ENCODE results near the gene OTOP3. TPM values are rescaled to one million over a fixed set of nuclear protein-coding genes. Genes with fewer than 3 reads are reported as not detected.

Gene OTOP3
- total and polyA plus RNA-seq, 2 donors (not counting 3 experiments of a cell fraction or from before 2014, with no cell fraction given): not detected

DNA sequence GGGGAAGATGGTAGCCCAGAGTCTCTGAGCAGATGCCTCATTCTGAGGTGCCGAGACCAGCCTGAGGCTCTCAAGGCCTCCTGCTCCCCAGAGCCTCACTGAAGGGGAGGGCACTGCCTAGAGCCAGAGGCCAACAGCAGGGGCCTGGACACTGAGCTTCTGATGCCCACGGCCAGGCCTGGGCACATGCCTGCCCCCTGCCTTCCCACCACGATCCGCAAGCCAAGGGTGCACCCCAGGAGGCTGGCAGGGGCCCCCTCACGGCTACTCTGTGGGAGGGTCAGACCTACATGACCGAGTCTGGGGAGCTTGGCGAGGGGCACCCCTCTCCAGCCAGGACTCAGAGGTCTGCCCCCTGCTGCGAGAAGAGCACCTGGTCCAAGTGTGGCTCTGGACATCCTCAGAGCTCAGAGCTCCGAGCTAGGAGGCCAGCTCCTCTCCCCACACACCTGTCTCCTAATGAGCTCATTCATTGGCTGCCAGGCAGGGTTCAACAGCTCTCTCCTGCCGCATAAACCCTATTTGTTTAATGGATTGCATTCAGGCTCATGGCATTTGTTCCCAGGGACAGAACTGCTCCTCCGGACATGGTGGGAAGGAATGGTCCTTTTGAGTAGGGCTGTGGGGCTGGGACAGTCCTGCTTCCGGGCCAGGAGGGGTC is 13.9 kb downstream of the OTOP3 start:
- DNase-seq (ENCODE audit: low read depth, low spot score) (no peak), FAIRE-seq (no peak)
- Histone ChIP-seq H4K20me1 (replicated peaks; ENCODE audit: control insufficient read depth, extremely low read depth, insufficient read depth, low read length) (no peaks in the 10 kb centered on the region), H3K9ac (replicated peaks; ENCODE audit: extremely low read depth, insufficient read depth, low read length) (no peak overlapping the region), H3K4me3 (replicated peaks in 1 of 3; ENCODE audit: insufficient read depth in 1 of 3, low read depth in 1 of 3, low read length in 3 of 3) (no peak overlapping the region), H3K9me3 (replicated peaks; ENCODE audit: control insufficient read depth, insufficient read depth, low read length) (no peaks in the 10 kb centered on the region), H3K9me1 (replicated peaks; ENCODE audit: control insufficient read depth, extremely low read depth, insufficient read depth, low read length) (no peaks in the 10 kb centered on the region), H3K27ac (ENCODE audit: insufficient read depth, low read depth, low read length) (no peak overlapping the region), H3K79me2 (ENCODE audit: control insufficient read depth, insufficient read depth, low read length) (no peaks in the 10 kb centered on the region), H2AFZ (ENCODE audit: low read depth, low read length) (no peak overlapping the region), H3K36me3 (ENCODE audit: control insufficient read depth in 2 of 2, extremely low read depth in 1 of 2, insufficient read depth in 2 of 2, low read length in 2 of 2) (no peaks in the 10 kb centered on the region), H3K4me2 (ENCODE audit: insufficient read depth, low read length) (no peak overlapping the region), H3K27me3 (ENCODE audit: control insufficient read depth in 2 of 2, insufficient read depth in 2 of 2, low read length in 2 of 2) (peaks cover 0 to 2% of the 10 kb centered on the region in 2 experiments), H3K4me1 (ENCODE audit: control insufficient read depth, extremely low read depth, insufficient read depth, low read length) (no peaks in the 10 kb centered on the region)
- ChIA-PET POLR2A (no interaction called here), CTCF (interaction anchor here (1.2 to 3.8 kb wide), 8 partner anchors 8 to 106 kb away, joined by 4 to 24 read pairs (median 6); no protein-coding TSS in a partner anchor)
- dilution Hi-C loops (cut with MboI; ENCODE audit: extremely low pct_ligation_motif_present, low sequenced_read_pairs): no loop called here
- TF ChIP-seq POLR2A (IDR thresholded peaks at IDR 0.05; ENCODE audit: low read depth, low read length) (no peak), FOS (IDR thresholded peaks at IDR 0.05; ENCODE audit: borderline replicate concordance, insufficient read depth, low read length) (no peak), GATA2 (IDR thresholded peaks at IDR 0.05; ENCODE audit: insufficient read depth, insufficient read length, low read depth, low read length) (no peak), POLR2AphosphoS5 (IDR thresholded peaks at IDR 0.05; ENCODE audit: insufficient read depth, low read depth, low read length) (no peak), EZH2 (IDR thresholded peaks at IDR 0.05; ENCODE audit: borderline replicate concordance, low read depth, low read length, severe bottlenecking) (no peak), MYC (IDR thresholded peaks at IDR 0.05; ENCODE audit: low read depth, low read length) (no peak), JUN (IDR thresholded peaks at IDR 0.05; ENCODE audit: borderline replicate concordance, insufficient read depth, insufficient read length, low read depth) (no peak)
- TF ChIP-seq, protein P1, sequence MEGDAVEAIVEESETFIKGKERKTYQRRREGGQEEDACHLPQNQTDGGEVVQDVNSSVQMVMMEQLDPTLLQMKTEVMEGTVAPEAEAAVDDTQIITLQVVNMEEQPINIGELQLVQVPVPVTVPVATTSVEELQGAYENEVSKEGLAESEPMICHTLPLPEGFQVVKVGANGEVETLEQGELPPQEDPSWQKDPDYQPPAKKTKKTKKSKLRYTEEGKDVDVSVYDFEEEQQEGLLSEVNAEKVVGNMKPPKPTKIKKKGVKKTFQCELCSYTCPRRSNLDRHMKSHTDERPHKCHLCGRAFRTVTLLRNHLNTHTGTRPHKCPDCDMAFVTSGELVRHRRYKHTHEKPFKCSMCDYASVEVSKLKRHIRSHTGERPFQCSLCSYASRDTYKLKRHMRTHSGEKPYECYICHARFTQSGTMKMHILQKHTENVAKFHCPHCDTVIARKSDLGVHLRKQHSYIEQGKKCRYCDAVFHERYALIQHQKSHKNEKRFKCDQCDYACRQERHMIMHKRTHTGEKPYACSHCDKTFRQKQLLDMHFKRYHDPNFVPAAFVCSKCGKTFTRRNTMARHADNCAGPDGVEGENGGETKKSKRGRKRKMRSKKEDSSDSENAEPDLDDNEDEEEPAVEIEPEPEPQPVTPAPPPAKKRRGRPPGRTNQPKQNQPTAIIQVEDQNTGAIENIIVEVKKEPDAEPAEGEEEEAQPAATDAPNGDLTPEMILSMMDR (IDR thresholded peaks at IDR 0.05; ENCODE audit: extremely low read depth in 1 of 2, insufficient read depth in 1 of 2, low read depth in 1 of 2, low read length in 2 of 2): no peak
- TF ChIP-seq, protein P2, sequence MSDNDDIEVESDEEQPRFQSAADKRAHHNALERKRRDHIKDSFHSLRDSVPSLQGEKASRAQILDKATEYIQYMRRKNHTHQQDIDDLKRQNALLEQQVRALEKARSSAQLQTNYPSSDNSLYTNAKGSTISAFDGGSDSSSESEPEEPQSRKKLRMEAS (IDR thresholded peaks at IDR 0.05; ENCODE audit: insufficient read depth, insufficient read length): no peak
- no TSS peak for BruUV-seq (replicated peaks)
- intact Hi-C loops (cut with micrococcal nuclease): no loop called here

Measured in endothelial cell of umbilical vein (primary cell).